Activated gamma-delta T cell treated with anti-CD3 and anti-CD28 coated beads, Interleukin-2, amount 50 U/mL, for 16 hours (primary cell): Measurements from ENCODE around the gene PSMC3IP.
"Not testable (repeated sequence)": the region's sequence is repeated elsewhere in the genome, so short reads cannot be mapped to it uniquely, and the experiment has no call there.

Experiments used
- DNase-seq: peaks from one replicate; pipeline ENCODE4 v3.0.0-alpha.2; 2020; ENCODE audit warnings: low read depth

The PSMC3IP gene

DNA sequence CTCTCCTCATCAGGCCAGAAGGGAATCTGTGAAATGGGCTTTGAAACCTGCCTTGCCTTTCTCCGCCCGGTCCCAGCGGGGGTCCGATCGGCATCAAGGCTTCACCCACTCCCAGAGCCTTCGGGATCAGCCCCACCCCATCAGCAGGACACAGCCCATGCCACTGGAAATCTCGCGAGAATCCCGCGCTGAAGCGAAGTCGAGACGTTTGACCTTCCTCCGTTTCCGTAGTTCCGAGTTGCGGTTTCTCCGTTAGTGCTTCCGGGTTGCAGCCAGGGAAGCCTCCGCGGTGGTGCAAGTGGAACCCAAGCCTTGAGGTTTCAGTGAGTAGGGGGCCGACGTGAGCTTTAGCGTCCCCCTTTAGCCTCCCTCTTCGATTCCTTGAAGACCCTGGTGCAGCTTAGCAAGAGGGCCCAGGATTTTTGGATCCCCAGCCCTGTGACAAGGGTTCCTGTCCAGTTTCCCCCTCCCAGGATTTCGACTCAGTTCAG is 15.6 kb downstream of the PSMC3IP start, which contains the start of gene COASY:
TSS of gene COASY (plus strand) at position 252 of the 491 bp plus-strand sequence. CDS start 475 bp downstream, outside the sequence.
- DNase-seq = peak; percentile 87

DNA sequence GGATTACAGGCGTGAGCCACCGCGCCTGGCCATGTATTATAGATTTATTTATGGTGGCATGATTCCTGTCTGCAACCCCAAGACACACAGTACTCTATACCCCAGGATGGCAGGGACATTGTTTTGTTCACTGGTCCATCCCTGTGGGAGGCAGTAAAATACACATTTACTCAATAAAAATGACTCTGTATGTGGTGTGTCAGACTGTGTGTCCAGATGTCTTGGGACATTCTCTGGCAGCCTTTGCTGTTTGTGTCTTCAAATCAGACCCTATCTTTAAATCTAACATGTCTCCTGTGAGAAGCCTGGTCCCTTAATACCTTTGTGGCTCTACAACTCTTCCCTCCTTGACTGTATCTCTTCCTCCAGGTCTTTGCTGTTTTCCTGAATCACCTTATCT is 17.3 kb downstream of the PSMC3IP start:
- DNase-seq = no peak

GRCh38 chr17:42559075-42559474 is 18.5 kb downstream of the PSMC3IP start:
- no peak for DNase-seq

GRCh38 chr17:42555961-42556617 is 21.4 kb downstream of the PSMC3IP start:
- not testable (repeated sequence) for DNase-seq

DNA sequence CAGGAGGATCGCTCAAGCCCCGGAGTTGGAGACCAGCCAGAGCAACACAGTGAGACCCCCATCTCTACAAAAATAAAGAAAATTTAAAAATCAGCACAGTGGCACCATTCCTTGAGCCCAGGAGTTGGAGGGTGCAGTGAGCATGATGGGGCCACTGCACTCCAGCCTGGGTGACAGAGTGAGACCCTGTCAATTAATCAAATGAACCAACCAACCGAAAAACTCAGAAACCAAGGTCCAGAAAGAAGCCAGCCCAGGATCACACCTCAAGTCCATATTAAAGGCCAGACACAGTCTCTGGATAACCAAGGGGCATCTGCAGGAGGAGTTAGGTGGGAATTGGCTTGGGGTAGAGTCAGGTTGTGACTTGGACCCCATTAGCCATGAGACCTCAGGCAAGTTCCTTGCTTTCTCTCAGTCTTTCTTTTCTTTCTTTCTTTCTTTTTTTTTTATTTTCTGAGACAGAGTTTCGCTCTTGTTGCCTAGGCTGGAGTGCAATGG is 22.4 kb downstream of the PSMC3IP start:
- no peak for DNase-seq

GRCh38 chr17:42554250-42555121 is 23.0 kb downstream of the PSMC3IP start:
- DNase-seq = peak; percentile 66

- DNase-seq = no peak
These were observed 23.7 kb downstream of the PSMC3IP start for GRCh38 chr17:42553866-42554249.

DNA sequence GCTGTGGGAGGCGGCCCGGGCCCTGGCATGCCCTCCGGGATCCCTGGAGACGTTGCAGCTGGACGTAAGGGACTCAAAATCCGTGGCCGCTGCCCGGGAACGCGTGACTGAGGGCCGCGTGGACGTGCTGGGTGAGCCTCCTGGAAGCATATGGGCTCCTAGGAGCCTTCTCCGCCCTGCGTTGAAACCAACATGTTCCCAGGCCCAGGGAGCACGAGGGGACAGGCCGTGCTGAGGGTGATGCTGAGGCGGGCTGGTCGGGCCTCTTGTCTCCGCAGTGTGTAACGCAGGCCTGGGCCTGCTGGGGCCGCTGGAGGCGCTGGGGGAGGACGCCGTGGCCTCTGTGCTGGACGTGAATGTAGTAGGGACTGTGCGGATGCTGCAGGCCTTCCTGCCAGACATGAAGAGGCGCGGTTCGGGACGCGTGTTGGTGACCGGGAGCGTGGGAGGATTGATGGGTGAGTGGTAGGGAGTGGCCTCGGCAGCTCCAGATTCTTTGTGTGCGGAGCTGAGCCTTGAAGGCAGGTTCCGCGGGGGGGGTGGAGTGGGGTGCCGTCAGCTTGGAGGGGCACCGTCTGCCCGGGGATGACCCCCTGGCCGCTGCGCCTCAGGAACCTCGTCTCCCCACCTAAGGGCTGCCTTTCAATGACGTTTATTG is 24.2 kb downstream of the PSMC3IP start:
- no peak for DNase-seq

GRCh38 chr17:42552736-42553135 is 24.8 kb downstream of the PSMC3IP start, which contains the start of gene HSD17B1:
Gene HSD17B1 (plus strand): TSS chr17:42552923. CDS start chr17:42552934, 11 bp downstream.
- DNase-seq = not testable (repeated sequence)

DNA sequence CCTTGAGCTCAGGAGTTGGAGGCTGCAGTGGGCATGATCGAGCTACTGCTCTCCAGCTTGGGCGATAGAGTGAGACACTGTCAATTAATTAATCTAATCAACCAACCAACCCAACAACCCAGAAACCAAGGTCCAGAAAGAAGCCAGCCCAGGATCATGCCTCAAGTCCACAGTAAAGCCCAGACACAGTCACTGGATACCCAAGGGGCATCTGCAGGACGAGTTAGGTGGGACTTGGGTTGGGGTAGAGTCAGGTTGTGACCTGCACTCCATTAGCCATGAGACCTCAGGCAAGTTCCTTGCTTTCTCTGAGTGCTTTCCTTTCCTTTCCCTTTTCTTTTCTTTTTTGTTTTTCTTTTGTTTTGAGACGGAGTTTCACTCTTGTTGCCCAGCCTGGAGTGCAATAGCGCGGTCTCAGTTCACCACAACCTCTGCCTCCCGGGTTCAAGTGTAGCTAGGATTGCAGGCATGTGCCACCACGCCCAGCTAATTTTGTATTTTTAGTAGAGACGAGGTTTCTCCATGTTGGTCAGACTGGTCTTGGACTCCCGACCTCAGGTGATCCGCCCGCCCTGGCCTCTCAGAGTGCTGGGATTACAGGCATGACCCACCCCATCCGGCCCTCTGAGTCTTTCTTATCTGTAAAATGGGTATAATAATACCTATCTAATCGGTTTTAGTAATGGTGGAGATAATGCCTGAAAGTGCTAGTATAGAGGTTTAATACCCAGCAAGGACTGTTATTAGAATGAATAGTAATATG is 28.4 kb downstream of the PSMC3IP start:
- DNase-seq = no peak

- DNase-seq = peak; percentile 67
These were observed 29.3 kb downstream of the PSMC3IP start for GRCh38 chr17:42548070-42548837.

DNA sequence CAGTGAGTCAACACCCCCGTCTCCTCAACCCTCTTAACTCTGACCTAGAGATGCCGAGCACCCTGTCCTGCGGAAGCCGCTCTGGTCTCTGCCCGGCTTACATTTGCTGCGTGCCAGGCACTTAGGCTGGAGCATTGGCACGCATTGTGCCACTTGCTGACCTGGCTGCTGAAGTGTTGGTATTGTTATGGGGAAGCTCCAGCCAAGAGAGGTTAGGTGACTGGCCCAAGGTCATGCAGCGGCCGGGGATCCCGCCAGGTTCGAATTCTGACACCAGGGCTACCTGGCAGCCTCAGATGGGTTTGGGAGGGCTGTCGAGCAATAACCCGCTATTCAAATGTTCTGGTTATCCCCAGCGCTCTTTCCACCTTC is 29.8 kb downstream of the PSMC3IP start:
- DNase-seq = no peak

DNA sequence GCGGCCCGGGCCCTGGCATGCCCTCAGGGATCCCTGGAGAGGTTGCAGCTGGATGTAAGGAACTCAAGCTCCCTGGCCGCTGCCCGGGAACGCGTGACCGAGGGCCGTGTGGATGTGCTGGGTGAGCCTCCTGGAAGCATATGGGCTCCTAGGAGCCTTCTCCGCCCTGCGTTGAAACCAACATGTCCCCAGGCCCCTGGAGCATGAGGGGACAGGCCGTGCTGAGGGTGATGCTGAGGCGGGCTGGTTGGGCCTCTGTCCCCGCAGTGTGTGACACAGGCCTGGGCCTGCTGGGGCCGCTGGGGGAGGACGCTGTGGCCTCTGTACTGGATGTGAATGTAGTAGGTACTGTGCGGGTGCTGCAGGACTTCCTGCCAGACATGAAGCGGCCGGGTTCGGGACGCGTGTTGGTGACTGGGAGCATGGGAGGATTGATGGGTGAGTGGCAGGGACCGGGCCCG is 30.5 kb downstream of the PSMC3IP start:
- DNase-seq = no peak

DNA sequence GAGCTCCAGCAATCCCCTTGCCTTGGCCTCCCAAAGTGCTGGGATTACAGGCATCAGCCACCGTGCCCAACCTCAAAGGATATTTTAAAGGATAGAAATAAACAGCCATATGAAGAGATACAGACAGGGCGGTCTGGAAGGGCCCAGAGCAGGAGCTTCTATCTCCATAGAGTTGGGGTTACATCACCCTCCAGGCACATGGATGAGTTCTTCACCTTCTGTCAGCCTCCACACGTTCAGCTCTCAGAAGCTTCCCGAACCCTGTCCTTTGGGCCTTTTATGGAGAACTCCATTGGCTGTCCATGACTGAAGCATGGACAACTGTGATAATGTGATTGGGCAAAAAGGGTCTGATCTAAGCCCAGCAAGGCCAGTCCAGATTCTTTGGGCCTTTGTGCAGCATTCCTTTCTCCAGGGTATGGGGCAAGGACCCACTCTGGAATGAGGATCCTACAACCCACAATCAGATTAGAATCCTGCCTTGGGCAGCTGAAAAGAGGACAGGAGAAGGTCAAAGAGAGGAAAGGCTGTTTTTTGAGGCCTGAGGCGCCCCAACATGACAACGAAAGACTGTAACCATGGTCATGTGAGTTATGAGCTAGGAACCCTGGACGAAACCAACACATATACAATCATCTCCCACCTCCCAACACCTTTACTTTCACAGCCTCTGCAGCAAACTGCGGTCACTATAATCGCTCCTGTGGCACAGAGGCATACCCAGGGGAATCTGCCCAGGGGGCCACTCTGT is 31.6 kb downstream of the PSMC3IP start:
- not testable (repeated sequence) for DNase-seq

DNA sequence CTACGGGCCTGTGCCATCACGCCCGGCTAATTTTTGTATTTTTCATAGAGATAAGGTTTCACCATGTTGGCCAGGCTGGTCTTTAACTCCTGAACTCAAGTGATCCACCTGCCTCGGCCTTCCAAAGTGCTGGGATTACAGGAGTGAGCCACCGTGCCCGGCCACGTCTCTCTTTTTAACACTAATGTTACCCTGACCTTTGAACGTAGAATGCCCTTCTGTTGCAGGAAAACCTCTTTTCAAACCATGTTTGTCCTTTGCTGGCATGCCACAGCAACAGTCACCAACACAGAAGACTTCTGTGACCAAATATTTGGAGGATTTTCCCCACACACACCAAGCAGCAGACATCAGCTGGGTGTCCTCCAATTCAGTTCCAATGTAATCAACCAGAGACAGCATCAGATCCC is 32.6 kb downstream of the PSMC3IP start:
- no peak for DNase-seq

- DNase-seq = no peak
These were observed 34.1 kb downstream of the PSMC3IP start for GRCh38 chr17:42543190-42544079.

GRCh38 chr17:42541041-42541833 is 36.3 kb downstream of the PSMC3IP start:
- DNase-seq = no peak

DNA sequence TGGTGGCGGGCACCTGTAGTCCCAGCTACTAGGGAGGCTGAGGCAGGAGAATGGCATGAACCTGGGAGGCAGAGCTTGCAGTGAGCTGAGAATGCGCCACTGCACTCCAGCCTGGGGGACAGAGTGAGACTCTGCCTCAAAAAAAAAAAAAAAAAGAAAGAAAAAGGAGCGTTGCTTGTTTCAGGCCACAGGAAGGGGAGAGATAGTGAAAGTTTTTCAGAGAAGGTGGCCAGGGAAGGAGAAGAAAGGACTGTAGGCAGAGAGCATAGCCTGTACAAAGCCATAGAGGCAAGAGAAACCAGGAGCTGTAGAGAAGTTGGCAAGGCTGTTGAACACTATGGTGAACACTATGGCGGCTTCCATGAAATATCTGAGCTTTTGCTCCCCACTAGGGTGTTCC is 37.0 kb downstream of the PSMC3IP start:
- DNase-seq = not testable (repeated sequence)
